Bone marrow (tissue), 2 donors: Measurements from ENCODE around the gene VAMP2.

Source experiments
- DNase-seq, 2 donors: peaks; one replicate each; lab custom pipeline; 2025; lab: John Stamatoyannopoulos, UW

VAMP2 gene

DNA sequence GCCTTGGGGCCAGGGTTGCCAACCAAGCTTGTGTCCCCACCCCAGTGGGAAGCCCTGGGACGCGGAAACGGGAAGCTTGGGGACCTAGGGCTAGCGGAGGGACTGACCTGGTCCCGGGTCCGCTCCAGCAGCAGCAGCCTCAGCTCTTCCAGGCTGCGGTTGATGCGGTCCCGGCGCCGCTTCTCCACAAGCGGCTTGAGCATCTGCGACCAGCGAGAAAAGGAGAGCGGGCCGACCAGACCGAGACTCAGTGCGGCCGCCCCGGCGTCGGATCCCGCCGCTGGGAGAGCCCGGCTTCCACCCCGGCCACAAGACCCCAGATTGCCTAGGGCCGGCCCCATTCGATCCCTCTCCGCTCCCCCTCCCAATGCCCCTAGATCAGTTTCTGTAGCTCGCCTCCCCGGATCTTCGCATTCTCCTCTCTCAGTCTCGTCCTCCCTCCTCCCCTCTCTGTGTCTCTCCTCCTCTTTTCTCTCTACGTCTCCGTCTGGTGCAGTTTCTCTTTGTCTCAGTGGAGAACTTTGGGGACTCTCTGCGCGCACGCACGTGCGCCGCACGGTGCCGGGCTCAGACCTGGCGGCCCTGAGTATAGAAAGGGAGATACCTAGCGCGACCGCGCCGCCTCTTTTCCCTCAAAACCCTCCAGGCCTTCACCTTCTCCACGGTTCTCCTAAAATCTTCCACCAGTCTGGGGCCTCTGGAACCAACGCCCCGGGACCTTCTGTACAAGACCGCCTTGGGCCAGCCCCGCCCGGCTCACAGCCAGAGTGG lies 39.6 kb downstream of the VAMP2 start:
- DNase-seq, result no peak

DNA sequence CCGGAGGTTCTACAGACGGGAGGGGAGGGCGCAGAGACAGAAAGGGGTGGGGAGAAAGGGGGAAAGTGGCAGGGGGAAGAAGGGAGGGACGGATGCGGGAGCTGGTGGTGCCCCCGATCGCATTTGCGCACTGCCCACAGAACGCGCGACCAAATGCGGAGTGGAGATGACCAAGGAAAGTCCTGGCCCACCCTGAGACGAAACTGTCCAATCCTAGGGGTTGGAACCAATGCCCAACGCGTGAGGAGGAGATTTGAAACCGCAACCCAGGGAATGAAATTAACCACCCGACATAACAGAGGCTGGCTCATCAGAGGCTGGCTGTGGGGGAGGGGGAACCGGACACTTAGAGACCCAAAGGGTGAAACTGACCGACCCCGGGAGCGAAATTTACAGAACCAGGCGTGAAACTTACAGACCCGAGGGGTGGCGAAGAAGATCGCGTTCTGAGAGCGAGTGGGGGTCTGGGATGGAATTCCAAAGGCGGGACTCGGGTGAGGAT lies 40.3 kb downstream of the VAMP2 start:
- no peak for DNase-seq

DNA sequence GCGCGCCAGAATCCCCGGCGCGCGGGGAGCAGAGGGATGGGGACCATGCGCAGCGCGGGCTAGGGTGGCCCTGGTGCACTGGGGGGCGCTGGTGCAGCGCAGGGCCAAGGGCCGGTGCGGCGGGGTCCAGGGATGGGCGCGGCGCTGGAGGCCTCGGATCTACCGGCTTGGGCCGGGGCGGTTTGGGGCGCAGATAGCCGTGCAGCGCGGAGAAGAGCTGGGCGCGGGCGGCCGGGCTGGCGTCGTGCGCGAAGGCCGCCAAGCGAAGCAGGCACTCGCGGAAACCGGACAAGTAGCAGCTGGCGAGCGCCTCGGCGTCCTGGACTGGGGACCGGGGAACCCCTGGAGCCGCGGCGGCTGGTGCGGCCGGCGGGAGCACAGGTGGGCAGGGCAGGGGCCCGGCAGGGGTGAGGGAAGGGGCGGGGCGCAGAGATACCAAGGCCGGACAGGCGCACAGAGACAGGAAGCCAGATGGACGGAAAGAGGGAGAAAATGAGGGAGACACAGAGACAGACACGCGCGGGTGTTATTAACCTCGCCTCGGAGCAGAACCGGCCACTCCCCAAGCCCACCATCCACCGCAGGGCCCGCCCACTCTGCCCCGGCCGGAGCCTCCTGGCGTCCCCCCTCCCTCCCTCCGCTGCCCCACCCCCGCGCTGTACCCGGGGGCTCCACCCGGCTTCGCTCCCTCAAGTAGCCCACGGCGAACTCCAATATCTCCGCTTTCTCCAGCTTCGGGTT lies 40.9 kb downstream of the VAMP2 start:
- DNase-seq, result peak; percentile 20 to 45

DNA sequence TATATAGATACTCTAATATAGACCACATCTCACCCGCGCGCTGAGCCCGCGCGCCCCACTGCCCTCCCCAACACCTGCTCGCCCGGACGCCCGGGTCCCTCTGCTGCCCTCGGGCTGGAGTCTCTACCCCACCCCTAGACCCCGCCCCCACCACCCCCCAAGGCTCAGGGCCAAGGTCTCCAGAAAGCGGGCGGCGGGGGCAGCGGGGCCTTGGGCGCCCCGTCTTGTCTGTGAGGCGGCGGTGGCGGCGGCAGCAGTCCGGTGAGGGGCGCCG lies 41.4 kb downstream of the VAMP2 start:
- no peak for DNase-seq

DNA sequence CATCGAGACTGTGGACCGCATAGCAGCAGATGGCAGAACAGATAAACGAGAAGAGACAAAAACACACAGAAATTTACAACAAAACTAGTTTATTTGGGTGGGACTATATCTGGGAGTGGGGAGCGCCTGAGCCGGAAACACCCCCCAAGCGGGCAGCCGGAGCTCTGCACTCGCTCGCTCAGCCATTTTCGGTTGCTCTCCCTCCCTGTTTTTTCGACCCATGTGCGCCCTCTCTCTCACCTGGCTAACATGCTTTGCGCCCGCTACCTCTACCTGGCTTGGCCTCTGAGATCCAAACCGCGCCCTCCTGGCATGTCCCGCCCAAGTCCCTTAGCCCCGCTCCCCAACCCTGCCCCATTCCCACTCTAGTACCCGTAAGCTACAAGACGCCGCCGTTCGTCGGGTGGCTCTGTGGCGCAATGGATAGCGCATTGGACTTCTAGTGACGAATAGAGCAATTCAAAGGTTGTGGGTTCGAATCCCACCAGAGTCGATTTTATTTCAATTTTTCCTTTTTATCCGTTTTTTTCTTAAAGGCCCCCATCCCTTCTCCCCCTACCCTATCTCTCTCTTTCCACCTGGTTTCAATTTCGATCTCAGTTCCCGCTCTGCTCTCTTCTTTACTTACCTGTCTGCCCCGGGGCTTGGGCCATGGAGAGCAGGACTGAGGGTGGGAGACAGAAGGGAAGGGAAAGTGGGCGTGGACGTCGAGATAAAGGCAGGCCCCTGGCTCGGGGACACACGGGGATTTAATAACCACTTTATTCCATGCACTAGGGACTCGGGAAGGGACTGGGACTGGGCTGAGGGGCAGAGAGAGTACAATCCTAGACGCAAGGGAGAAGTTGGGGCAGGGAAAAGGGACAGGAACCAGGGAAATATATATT lies 42.0 kb downstream of the VAMP2 start:
- DNase-seq, result peak in 1 of 2 donors; percentile 60

DNA sequence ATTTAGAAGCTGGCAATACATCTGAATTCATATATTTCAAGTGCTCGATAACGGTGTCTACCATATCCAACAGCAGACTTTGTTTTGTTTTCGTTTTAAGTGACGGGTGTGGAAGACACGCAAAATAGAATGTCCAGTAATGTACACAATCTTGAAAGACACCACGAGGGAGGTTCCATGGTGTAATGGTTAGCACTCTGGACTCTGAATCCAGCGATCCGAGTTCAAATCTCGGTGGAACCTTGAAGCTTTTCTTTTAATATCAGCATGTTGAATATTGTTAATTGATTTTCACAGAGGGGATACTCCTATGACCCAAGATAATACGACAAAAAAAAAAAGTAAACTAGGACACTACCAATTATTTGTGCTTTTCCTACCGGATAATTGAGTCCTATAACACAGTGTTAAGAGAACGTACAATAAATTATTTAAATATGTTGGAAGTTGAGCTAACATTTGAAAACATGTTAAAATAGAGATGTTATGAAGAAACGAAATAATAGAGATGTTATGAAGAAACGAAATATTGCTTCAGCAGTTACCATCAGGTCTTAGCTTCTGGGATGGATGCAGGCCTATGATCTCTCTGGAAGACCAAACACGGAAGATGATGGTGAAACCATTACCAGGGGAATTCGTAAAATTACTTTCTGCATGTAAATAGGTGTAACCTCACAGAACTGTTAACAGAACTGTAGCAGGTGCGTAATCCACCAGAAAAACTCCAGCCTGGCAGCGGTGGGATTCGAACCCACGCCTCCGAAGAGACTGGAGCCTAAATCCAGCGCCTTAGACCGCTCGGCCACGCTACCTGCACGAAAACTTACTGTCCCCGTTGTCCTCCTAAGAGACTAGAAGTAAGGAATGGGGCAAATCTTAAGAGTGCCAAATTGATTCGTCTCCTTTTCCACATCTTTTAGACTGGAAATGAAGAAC lies 42.9 kb downstream of the VAMP2 start:
- peak; percentile 64 to 87 for DNase-seq

DNA sequence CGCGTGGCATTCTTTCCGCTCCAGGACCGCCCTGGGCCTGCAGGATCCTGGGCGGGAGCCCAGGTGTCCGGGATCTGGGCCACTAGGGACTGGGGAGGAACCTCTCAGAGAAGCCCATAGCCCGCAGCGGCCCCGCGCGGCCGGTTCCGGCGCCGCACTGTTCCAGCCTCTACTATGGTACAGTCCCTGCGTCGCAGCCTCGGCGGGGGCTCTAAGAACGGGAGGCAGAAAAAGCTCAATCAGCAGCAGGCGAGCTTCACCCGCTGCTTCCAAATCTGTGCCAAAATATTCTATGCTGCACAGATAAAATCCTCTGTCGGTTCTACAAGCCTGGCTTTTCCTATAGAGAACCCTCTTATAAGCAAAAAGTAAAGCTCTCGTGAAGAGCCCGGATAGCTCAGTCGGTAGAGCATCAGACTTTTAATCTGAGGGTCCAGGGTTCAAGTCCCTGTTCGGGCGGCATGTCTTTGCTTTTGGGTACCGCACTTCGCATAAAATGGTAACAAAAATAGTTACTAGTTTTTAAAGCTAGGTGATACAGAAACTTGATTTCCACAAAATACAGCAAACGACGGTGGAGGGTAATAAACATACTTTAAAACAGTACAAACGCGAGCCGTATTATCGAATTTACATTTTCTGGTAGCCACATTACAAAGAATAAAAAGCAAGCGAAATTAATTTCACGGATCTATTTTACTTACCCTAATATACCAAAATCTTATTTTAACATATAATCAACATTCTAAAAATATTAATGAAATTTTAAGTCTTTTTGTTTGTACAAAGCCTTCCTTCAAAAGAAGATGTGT lies 43.8 kb downstream of the VAMP2 start:
- DNase-seq, result peak; percentile 86 to 88

DNA sequence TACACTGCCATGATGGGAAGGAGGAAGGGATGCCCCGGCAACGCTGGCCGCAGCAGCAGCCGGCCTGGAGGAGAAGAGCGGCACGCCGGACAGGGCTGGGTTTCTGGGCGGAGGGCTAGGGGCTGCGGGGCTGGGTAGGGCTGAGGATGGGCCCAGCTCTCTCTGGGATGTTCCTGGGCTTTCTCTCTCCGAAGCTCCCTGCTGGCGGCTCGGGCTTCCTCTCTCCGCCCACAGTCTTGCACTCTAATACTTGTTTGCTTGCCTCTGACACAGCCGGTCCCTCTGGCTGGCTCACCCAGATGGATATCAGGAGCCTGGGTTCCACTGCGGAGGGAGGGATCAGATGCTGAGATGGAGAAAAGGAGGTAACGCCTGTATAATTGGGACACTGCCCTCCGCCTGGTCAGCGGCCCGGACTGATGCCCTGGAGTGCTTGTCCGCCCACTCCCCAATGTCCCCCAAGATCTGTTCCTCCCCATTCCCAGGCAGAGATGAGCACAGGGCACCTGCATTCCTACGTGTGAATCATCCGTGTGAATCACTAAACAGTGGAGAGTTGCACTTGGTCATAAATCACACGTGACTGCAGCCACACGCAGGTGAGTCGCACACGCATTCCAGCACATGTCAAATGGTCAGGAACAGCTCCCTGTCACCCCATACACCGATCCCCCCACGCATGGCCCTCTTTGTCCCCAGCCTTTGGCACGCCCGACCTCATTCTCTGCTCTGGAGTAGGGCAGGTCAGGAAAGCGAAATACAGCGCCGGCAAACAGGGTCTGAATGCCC lies 44.6 kb downstream of the VAMP2 start, which contains the start of gene ALOXE3:
TSS of gene ALOXE3 (minus strand) at position 535 of the 789 bp plus-strand sequence. CDS start at position 11, 524 bp downstream.
- DNase-seq, result peak in 1 of 2 donors; percentile 32

DNA sequence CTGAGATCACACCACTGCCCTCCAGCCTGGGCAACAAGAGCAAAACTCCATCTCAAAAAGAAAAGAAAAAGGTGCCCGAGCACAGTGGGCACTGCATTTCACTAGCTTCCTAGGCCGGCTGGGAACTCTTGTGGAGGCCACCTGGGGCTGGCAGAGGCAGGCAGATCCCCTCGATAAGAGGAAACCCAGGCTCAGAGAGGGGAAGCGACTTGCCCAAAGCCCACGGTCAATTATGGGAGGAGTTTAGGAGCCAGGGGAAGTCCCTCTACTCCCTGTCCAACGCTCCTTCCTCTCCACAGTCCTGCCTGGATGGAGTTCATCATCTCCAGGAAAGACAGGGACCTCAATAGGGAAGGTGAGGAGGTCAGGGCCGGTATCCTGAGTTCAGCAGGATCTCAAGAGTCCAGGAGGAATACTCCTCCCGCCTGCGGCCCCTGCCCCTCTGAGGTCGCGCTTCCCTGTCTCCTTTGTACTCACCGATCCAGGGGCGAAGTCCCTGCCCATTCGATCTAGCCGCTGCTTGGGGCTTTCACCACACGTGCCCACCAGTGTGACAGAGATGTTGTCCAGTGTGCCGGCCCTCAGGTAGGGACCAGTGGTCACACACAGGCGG lies 45.3 kb downstream of the VAMP2 start:
- no peak for DNase-seq

DNA sequence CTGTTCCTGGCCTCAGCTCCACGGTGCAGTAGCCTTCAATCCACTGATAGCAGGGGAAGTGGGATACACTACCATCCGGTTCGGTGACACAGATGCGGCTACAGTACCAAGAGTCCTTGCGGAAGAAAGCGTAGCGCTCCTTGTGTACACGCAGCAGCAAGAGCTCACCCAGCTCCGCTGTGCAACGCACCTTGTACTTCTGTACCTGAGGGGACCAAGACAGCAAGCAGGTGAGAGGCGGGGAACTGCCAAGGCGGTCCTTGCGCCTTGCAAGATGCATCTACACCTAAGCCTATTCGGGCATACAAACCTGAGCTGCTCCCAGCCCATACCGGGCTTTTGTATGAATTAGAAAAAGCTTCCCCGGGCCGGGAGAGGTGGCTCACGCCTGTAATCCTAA lies 46.0 kb downstream of the VAMP2 start:
- no peak for DNase-seq

DNA sequence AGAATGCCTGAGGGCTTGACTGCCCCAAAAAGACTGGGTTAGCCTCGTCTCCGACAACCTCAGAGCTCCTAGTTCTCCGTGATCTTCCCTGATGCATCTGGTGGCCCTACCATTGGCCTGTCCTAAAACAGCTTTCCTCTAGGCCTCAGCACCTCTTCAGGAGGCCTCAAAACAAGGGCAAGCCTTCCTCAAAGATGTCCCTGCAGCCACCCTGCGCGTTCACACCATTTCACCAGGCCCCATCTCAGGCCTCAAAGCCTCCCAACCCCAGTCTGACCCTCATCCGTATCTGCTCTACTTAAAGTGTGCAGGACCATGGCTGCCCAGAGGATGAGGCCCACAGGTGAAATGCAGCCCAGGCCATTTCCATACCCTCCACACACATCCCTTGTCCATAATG lies 51.8 kb downstream of the VAMP2 start:
- no peak for DNase-seq

DNA sequence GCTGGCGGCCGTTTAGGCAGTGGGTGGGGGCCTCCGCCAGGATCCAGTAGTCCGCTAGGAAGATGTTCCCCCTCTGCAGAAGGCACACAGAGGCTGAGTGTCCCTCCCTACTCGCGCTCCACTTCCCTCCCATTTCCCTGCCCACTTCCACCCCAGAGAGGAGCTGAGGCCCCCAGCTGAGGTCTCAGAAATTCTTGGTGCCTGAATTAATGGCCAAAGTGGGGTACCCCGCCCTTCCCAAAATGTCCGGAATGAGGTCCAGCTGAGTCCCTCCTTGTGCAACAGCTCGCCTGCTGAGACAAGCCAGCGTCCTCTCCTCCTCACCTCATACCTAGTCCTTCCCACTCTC lies 52.3 kb downstream of the VAMP2 start:
- DNase-seq, result no peak

DNA sequence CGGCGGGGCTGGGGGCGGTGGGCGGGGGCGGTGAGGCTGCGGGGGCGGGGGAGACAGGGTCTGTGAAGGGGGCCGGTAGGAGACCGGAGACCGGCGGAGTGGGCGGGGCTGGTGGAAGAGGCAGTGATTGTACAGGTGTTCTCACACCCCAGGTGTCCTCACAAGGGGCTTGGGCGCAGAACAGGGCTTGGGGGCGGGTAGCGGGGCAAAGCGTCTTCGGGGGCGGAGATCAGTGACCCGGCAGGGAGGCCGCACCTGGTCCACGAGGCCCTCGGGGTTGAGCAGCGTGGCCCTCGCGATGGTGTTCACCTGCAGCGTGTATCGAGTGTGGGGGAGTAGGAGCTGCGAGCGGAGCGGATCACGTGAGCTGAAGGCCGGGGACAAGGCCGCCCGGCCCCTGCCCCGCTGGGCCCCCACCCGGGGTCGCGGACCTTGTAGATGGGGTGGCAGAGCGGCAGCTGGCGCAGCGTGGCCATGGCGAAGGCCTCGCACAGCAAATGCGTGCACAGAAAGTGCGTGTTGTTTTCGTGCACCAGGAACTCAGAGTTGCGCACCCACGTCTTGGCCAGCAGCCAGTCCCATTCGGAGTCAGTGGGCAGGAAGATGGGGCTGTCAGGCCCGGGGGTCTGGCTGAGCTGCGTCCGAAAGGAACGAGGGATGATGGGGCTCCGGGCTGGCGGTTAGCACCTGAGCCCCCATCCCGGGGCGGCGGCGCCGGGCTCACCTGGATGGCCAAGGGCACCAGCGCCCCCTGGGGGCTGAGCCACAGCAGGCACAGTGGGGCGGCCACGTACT lies 52.9 kb downstream of the VAMP2 start:
- peak in 1 of 2 donors; percentile 32 for DNase-seq
